Tibial nerve (tissue), 4 donors: Measurements from ENCODE around the gene SMAD3. TPM values are rescaled to one million over a fixed set of nuclear protein-coding genes. Genes with fewer than 3 reads are reported as not detected.

ENCODE experiments used
- DNase-seq, 2 donors: peaks; one replicate each; pipeline ENCODE4 v3.0.0-alpha.2; 2019; ENCODE audit warnings: low spot score in 2 of 2
- H3K27ac ChIP-seq, 4 donors: fragments of 200-600 bp; sonication (generic) in 3 of 4; one replicate each; pipeline ENCODE4 v1.5.1; 2017 to 2019; ENCODE audit warnings: mild to moderate bottlenecking in 1 of 4
- H3K27me3 ChIP-seq, 2 donors: fragments of 200-600 bp; sonication (generic) in 1 of 2; one replicate each; pipeline versions ENCODE4 v1.5.1 to v1.6.0; 2017 to 2019
- H3K36me3 ChIP-seq, 3 donors: fragments of 200-600 bp; sonication (generic); one replicate each; pipeline ENCODE4 v1.5.1; 2018 to 2019
- H3K4me1 ChIP-seq, 4 donors: fragments of 200-600 bp; sonication (generic) in 3 of 4; one replicate each; pipeline ENCODE4 v1.5.1; 2017 to 2019
- H3K4me3 ChIP-seq, 4 donors: fragments of 200-600 bp; sonication (generic) in 3 of 4; one replicate each; pipeline ENCODE4 v1.5.1; 2017 to 2019; ENCODE audit warnings: mild to moderate bottlenecking in 1 of 4, moderate library complexity in 1 of 4
- H3K9me3 ChIP-seq, 4 donors: fragments of 200-600 bp; sonication (generic) in 3 of 4; one replicate each; pipeline ENCODE4 v1.5.1; 2017 to 2019
- CTCF ChIP-seq, 5 experiments: fragments of 200-600 bp in 3 of 5; fragments of 450-650 bp in 2 of 5; sonication (generic) in 3 of 5; IDR thresholded peaks; one replicate each; pipeline ENCODE4 v1.5.1; 2016 to 2019; ENCODE audit warnings: antibody characterized with exemption in 5 of 5, mild to moderate bottlenecking in 3 of 5, moderate library complexity in 2 of 5
- EP300 ChIP-seq, 2 donors: sonication (generic); formaldehyde crosslinking; IDR thresholded peaks; one replicate each; pipeline ENCODE4 v1.6.1; 2017; ENCODE audit warnings: antibody characterized with exemption in 2 of 2, mild to moderate bottlenecking in 1 of 2
- POLR2A ChIP-seq, 2 donors: fragments of 450-650 bp; IDR thresholded peaks; one replicate each; pipeline ENCODE4 v1.6.1; 2017; ENCODE audit warnings: antibody characterized with exemption in 2 of 2, mild to moderate bottlenecking in 2 of 2, moderate library complexity in 2 of 2
- WGBS, 2 donors: methylation state at CpG; one replicate each; pipeline ENCODE4 v1.1.5; 2018; 5-methylcytosine and 5-hydroxymethylcytosine counted together
- total RNA-seq, 4 donors: library from RNA; depleted of rRNA; stranded (reverse); fragments of >200 nt; gene quantifications; one replicate each; pipeline ENCODE4 v1.1.0, GENCODE V29; 2016

The SMAD3 gene
- total RNA-seq, 4 donors from 2014 or later, result 36.3 to 68.6 (median 44.1) TPM

GRCh38 chr15:67198157-67198754 lies 132.9 kb downstream of the SMAD3 start:
- H3K4me3 ChIP-seq, result no peak overlapping the region
- no peak for TF ChIP-seq POLR2A (IDR thresholded peaks at IDR 0.05)
- no peak for TF ChIP-seq EP300 (IDR thresholded peaks at IDR 0.05)
- no peak for TF ChIP-seq CTCF (IDR thresholded peaks at IDR 0.05)
- WGBS, 2 donors, result 96 to 100% methylated on average over 7 of the region's 7 CpGs
- H3K4me1 ChIP-seq, result peaks cover 0 to 47% (median 8%) of the 10 kb centered on the region in 4 donors
- H3K36me3 ChIP-seq, result peaks cover 0 to 27% (median 7%) of the 10 kb centered on the region in 3 donors
- no peak for DNase-seq
- H3K27ac ChIP-seq, result no peak overlapping the region
- no peaks in the 10 kb centered on the region for H3K27me3 ChIP-seq
- H3K9me3 ChIP-seq, result no peaks in the 10 kb centered on the region

GRCh38 chr15:67199391-67199790 lies 134.0 kb downstream of the SMAD3 start:
- H3K27ac ChIP-seq, result no peak overlapping the region
- DNase-seq, result no peak
- H3K36me3 ChIP-seq, result peaks cover 0 to 31% (median 7%) of the 10 kb centered on the region in 3 donors
- no peaks in the 10 kb centered on the region for H3K9me3 ChIP-seq
- TF ChIP-seq POLR2A (IDR thresholded peaks at IDR 0.05) (no peak), CTCF (IDR thresholded peaks at IDR 0.05) (no peak), EP300 (IDR thresholded peaks at IDR 0.05) (no peak)
- H3K4me1 ChIP-seq, result peaks cover 0 to 39% (median 8%) of the 10 kb centered on the region in 4 donors
- H3K4me3 ChIP-seq, result no peak overlapping the region
- WGBS, 2 donors, result 87% methylated on average over 4 of the region's 4 CpGs
- H3K27me3 ChIP-seq, result no peaks in the 10 kb centered on the region

- peaks cover 0 to 32% (median 7%) of the 10 kb centered on the region in 3 donors for H3K36me3 ChIP-seq
- WGBS, 2 donors, result 53 to 58% methylated on average over 8 of the region's 8 CpGs
- no peak overlapping the region for H3K27ac ChIP-seq
- TF ChIP-seq CTCF (IDR thresholded peaks at IDR 0.05), result no peak
- no peak for TF ChIP-seq EP300 (IDR thresholded peaks at IDR 0.05)
- no peak for TF ChIP-seq POLR2A (IDR thresholded peaks at IDR 0.05)
- H3K4me1 ChIP-seq, result peaks cover 0 to 31% (median 8%) of the 10 kb centered on the region in 4 donors
- no peak overlapping the region for H3K4me3 ChIP-seq
- H3K27me3 ChIP-seq, result no peaks in the 10 kb centered on the region
- no peaks in the 10 kb centered on the region for H3K9me3 ChIP-seq
- DNase-seq, result no peak
Observed at GRCh38 chr15:67199881-67200763, 134.7 kb downstream of the SMAD3 start.

- TF ChIP-seq EP300 (IDR thresholded peaks at IDR 0.05), result no peak
- no peak for TF ChIP-seq POLR2A (IDR thresholded peaks at IDR 0.05)
- no peak for TF ChIP-seq CTCF (IDR thresholded peaks at IDR 0.05)
- Histone ChIP-seq H3K4me1 (peaks cover 0 to 28% (median 8%) of the 10 kb centered on the region in 4 donors), H3K36me3 (peaks cover 0 to 39% (median 7%) of the 10 kb centered on the region in 3 donors), H3K4me3 (no peak overlapping the region), H3K27me3 (no peaks in the 10 kb centered on the region), H3K27ac (no peak overlapping the region), H3K9me3 (no peaks in the 10 kb centered on the region)
- no peak for DNase-seq
Observed at GRCh38 chr15:67201136-67201535, 135.7 kb downstream of the SMAD3 start.

- no peak for TF ChIP-seq EP300 (IDR thresholded peaks at IDR 0.05)
- TF ChIP-seq CTCF (IDR thresholded peaks at IDR 0.05), result no peak
- no peak for TF ChIP-seq POLR2A (IDR thresholded peaks at IDR 0.05)
Observed at GRCh38 chr15:67202091-67202490, 136.7 kb downstream of the SMAD3 start.

More at GRCh38 chr15:67202091-67202490, 136.7 kb downstream of the SMAD3 start:
- peaks cover 0 to 18% (median 7%) of the 10 kb centered on the region in 4 donors for H3K4me1 ChIP-seq
- WGBS, 2 donors, result 85 to 96% methylated on average over 2 of the region's 2 CpGs
- H3K27ac ChIP-seq, result no peak overlapping the region
- no peak for DNase-seq
- H3K27me3 ChIP-seq, result no peaks in the 10 kb centered on the region
- H3K4me3 ChIP-seq, result no peak overlapping the region
- H3K9me3 ChIP-seq, result no peaks in the 10 kb centered on the region
- peaks cover 0 to 48% (median 7%) of the 10 kb centered on the region in 3 donors for H3K36me3 ChIP-seq
